Measurements from ENCODE around the gene RASA2. TPM values are rescaled to one million over a fixed set of nuclear protein-coding genes. Genes with fewer than 3 reads are reported as not detected.

Gene RASA2
- total and polyA plus RNA-seq, 2 experiments from 2014 or later = 16.6 to 28.6 TPM

DNA sequence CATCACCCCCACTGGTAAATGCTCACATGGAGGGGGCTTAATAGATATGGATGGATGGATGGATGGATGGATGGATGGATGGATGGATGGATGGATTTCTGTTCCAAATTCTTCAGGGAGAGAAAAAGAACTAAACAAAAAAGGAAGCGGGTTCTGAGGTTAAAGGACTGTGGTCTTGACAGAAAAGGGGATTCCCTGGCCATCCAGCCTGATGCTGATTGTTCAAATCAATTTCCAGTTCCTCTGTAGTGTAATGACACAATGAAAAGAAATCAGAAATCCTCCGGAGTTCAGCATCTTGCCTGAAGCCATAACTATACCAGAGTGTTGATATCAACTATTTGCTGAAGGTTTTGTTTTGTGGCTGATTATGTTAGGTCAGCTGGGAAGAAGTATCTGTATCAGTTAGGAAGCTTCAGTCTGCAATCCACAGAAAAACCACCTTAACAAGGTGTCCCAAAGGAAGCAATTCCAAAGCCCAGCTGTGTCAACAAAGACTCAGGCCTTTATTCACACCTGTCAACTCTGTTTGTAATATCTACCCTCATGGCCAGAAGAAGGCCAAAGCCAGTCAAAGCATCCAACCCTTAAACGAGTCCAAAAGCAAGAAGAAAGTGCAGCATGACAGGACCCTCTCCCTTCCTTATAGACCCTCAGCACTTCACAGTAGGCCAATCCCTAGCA, 24.5 kb upstream of the RASA2 start:
- Mint-ChIP-seq H3K27ac (no peak overlapping the region), H3K4me1 (no peaks in the 10 kb centered on the region), H3K36me3 (ENCODE audit: low read depth) (no peaks in the 10 kb centered on the region), H3K27me3 (ENCODE audit: insufficient read depth, low read depth, poor library complexity) (peaks cover 4% of the 10 kb centered on the region), H3K4me3 (no peak overlapping the region), H3K9me3 (peaks cover 7% of the 10 kb centered on the region; the same call in 2 of the 3 replicates)
- Histone ChIP-seq H3K79me2 (replicated peaks; ENCODE audit: insufficient read depth) (no peaks in the 10 kb centered on the region), H3K4me1 (ENCODE audit: insufficient read depth) (no peaks in the 10 kb centered on the region), H4K20me1 (replicated peaks; ENCODE audit: insufficient read depth) (no peaks in the 10 kb centered on the region), H3K36me3 (ENCODE audit: insufficient read depth) (no peaks in the 10 kb centered on the region), H3K9me2 (ENCODE audit: insufficient read depth) (no peaks in the 10 kb centered on the region), H2AFZ (no peak overlapping the region), H3K4me2 (no peak overlapping the region), H3K27me3 (ENCODE audit: insufficient read depth) (no peaks in the 10 kb centered on the region), H3K27ac (ENCODE audit: low read depth) (no peak overlapping the region), H3K4me3 (no peak overlapping the region), H3F3A (replicated peaks; ENCODE audit: low read depth) (no peaks in the 10 kb centered on the region)
- no peak for TF ChIP-seq EZH2 (IDR thresholded peaks at IDR 0.05; ENCODE audit: low read depth, unreplicated experiment)
- TF ChIP-seq ZNF114 (CRISPR knock-in tag; IDR thresholded peaks at IDR 0.05) = no peak
- TF ChIP-seq, protein P1, sequence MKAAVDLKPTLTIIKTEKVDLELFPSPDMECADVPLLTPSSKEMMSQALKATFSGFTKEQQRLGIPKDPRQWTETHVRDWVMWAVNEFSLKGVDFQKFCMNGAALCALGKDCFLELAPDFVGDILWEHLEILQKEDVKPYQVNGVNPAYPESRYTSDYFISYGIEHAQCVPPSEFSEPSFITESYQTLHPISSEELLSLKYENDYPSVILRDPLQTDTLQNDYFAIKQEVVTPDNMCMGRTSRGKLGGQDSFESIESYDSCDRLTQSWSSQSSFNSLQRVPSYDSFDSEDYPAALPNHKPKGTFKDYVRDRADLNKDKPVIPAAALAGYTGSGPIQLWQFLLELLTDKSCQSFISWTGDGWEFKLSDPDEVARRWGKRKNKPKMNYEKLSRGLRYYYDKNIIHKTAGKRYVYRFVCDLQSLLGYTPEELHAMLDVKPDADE (IDR thresholded peaks at IDR 0.05) = no peak
- no peak for TF ChIP-seq JUNB (IDR thresholded peaks at IDR 0.05; ENCODE audit: unreplicated experiment)
- no peak for TF ChIP-seq STAT1 (IDR thresholded peaks at IDR 0.05; ENCODE audit: unreplicated experiment)
- TF ChIP-seq NANOG (IDR thresholded peaks at IDR 0.05; ENCODE audit: borderline replicate concordance) = no peak
- TF ChIP-seq, protein P2, sequence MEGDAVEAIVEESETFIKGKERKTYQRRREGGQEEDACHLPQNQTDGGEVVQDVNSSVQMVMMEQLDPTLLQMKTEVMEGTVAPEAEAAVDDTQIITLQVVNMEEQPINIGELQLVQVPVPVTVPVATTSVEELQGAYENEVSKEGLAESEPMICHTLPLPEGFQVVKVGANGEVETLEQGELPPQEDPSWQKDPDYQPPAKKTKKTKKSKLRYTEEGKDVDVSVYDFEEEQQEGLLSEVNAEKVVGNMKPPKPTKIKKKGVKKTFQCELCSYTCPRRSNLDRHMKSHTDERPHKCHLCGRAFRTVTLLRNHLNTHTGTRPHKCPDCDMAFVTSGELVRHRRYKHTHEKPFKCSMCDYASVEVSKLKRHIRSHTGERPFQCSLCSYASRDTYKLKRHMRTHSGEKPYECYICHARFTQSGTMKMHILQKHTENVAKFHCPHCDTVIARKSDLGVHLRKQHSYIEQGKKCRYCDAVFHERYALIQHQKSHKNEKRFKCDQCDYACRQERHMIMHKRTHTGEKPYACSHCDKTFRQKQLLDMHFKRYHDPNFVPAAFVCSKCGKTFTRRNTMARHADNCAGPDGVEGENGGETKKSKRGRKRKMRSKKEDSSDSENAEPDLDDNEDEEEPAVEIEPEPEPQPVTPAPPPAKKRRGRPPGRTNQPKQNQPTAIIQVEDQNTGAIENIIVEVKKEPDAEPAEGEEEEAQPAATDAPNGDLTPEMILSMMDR (conservative IDR thresholded peaks at IDR 0.05; ENCODE audit: low read depth in 2 of 2) = no peak
- TF ChIP-seq, protein P3, sequence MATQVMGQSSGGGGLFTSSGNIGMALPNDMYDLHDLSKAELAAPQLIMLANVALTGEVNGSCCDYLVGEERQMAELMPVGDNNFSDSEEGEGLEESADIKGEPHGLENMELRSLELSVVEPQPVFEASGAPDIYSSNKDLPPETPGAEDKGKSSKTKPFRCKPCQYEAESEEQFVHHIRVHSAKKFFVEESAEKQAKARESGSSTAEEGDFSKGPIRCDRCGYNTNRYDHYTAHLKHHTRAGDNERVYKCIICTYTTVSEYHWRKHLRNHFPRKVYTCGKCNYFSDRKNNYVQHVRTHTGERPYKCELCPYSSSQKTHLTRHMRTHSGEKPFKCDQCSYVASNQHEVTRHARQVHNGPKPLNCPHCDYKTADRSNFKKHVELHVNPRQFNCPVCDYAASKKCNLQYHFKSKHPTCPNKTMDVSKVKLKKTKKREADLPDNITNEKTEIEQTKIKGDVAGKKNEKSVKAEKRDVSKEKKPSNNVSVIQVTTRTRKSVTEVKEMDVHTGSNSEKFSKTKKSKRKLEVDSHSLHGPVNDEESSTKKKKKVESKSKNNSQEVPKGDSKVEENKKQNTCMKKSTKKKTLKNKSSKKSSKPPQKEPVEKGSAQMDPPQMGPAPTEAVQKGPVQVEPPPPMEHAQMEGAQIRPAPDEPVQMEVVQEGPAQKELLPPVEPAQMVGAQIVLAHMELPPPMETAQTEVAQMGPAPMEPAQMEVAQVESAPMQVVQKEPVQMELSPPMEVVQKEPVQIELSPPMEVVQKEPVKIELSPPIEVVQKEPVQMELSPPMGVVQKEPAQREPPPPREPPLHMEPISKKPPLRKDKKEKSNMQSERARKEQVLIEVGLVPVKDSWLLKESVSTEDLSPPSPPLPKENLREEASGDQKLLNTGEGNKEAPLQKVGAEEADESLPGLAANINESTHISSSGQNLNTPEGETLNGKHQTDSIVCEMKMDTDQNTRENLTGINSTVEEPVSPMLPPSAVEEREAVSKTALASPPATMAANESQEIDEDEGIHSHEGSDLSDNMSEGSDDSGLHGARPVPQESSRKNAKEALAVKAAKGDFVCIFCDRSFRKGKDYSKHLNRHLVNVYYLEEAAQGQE (IDR thresholded peaks at IDR 0.05; ENCODE audit: unreplicated experiment) = no peak
- TF ChIP-seq, protein P4, sequence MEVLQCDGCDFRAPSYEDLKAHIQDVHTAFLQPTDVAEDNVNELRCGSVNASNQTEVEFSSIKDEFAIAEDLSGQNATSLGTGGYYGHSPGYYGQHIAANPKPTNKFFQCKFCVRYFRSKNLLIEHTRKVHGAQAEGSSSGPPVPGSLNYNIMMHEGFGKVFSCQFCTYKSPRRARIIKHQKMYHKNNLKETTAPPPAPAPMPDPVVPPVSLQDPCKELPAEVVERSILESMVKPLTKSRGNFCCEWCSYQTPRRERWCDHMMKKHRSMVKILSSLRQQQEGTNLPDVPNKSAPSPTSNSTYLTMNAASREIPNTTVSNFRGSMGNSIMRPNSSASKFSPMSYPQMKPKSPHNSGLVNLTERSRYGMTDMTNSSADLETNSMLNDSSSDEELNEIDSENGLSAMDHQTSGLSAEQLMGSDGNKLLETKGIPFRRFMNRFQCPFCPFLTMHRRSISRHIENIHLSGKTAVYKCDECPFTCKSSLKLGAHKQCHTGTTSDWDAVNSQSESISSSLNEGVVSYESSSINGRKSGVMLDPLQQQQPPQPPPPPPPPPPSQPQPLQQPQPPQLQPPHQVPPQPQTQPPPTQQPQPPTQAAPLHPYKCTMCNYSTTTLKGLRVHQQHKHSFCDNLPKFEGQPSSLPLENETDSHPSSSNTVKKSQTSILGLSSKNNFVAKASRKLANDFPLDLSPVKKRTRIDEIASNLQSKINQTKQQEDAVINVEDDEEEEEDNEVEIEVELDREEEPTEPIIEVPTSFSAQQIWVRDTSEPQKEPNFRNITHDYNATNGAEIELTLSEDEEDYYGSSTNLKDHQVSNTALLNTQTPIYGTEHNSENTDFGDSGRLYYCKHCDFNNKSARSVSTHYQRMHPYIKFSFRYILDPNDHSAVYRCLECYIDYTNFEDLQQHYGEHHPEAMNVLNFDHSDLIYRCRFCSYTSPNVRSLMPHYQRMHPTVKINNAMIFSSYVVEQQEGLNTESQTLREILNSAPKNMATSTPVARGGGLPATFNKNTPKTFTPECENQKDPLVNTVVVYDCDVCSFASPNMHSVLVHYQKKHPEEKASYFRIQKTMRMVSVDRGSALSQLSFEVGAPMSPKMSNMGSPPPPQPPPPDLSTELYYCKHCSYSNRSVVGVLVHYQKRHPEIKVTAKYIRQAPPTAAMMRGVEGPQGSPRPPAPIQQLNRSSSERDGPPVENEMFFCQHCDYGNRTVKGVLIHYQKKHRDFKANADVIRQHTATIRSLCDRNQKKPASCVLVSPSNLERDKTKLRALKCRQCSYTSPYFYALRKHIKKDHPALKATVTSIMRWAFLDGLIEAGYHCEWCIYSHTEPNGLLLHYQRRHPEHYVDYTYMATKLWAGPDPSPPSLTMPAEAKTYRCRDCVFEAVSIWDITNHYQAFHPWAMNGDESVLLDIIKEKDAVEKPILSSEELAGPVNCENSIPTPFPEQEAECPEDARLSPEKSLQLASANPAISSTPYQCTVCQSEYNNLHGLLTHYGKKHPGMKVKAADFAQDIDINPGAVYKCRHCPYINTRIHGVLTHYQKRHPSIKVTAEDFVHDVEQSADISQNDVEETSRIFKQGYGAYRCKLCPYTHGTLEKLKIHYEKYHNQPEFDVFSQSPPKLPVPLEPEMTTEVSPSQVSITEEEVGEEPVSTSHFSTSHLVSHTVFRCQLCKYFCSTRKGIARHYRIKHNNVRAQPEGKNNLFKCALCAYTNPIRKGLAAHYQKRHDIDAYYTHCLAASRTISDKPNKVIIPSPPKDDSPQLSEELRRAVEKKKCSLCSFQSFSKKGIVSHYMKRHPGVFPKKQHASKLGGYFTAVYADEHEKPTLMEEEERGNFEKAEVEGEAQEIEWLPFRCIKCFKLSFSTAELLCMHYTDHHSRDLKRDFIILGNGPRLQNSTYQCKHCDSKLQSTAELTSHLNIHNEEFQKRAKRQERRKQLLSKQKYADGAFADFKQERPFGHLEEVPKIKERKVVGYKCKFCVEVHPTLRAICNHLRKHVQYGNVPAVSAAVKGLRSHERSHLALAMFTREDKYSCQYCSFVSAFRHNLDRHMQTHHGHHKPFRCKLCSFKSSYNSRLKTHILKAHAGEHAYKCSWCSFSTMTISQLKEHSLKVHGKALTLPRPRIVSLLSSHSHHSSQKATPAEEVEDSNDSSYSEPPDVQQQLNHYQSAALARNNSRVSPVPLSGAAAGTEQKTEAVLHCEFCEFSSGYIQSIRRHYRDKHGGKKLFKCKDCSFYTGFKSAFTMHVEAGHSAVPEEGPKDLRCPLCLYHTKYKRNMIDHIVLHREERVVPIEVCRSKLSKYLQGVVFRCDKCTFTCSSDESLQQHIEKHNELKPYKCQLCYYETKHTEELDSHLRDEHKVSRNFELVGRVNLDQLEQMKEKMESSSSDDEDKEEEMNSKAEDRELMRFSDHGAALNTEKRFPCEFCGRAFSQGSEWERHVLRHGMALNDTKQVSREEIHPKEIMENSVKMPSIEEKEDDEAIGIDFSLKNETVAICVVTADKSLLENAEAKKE (CRISPR knock-in tag; IDR thresholded peaks at IDR 0.05) = no peak
- no peak for TF ChIP-seq ZNF331 (CRISPR knock-in tag; IDR thresholded peaks at IDR 0.05; ENCODE audit: low read depth)
- no peak for TF ChIP-seq EZH2phosphoT487 (IDR thresholded peaks at IDR 0.05; ENCODE audit: unreplicated experiment)
- TF ChIP-seq POLR2AphosphoS5 (IDR thresholded peaks at IDR 0.05; ENCODE audit: low read depth) = no peak
- TF ChIP-seq CREB1 (CRISPR knock-in tag; IDR thresholded peaks at IDR 0.05; ENCODE audit: low read depth) = no peak
- no peak for DNase-seq (ENCODE audit: low spot score)
- ATAC-seq = no peak

Measured in GM23338 (cell line).